D721Med (cell line): Measurements from ENCODE around the gene IL6ST.
A peak's percentile ranks its signal among the peaks of the same experiment; 100 is the strongest.
"Not testable (repeated sequence)": the region's sequence is repeated elsewhere in the genome, so short reads cannot be mapped to it uniquely, and the experiment has no call there.

Experiments used
- DNase-seq: peaks from one replicate; pipeline ENCODE4 v3.0.0; 2011; ENCODE audit warnings: low spot score; ENCODE audit not compliant: insufficient read length
- FAIRE-seq: peaks from 2 replicates; lab custom pipeline; 2011; peaks lifted over from hg19 to GRCh38; lab: Jason Lieb, UNC
- CTCF ChIP-seq: IDR thresholded peaks from 2 replicates; pipeline ENCODE4 v1.5.1; 2012; ENCODE audit warnings: mild to moderate bottlenecking, control low read depth; ENCODE audit not compliant: insufficient read depth; ENCODE audit errors: missing control alignments

Gene IL6ST

GRCh38 chr5:56003179-56003578 is 8.4 kb upstream of the IL6ST start:
- DNase-seq (no peak), FAIRE-seq (no peak)
- TF ChIP-seq CTCF: no peak

- no peak for FAIRE-seq
- no peak for TF ChIP-seq CTCF
- DNase-seq: no peak
These were observed 7.5 kb upstream of the IL6ST start for GRCh38 chr5:56002303-56002702.

- not testable (repeated sequence) for FAIRE-seq, DNase-seq
These were observed 5.5 kb upstream of the IL6ST start for GRCh38 chr5:56000221-56000620.

- DNase-seq (no peak), FAIRE-seq (no peak)
- TF ChIP-seq CTCF: no peak
These were observed 4.2 kb upstream of the IL6ST start for GRCh38 chr5:55998966-55999365.

- no peak for TF ChIP-seq CTCF
- no peak for FAIRE-seq
These were observed 3.1 kb upstream of the IL6ST start for GRCh38 chr5:55997742-55998351.

GRCh38 chr5:55994998-55995914 is 493 bp upstream of the IL6ST start:
- DNase-seq (peak; percentile 69), FAIRE-seq (no peak)
- peak; percentile 5 for TF ChIP-seq CTCF

More at GRCh38 chr5:55997742-55998351, 3.1 kb upstream of the IL6ST start:
- no peak for DNase-seq

- no peak for FAIRE-seq
- no peak for DNase-seq
- TF ChIP-seq CTCF: no peak
These were observed 850 bp downstream of the IL6ST start for GRCh38 chr5:55993731-55994494.
